Measurements from ENCODE around the gene LRRC9.
"Not testable (repeated sequence)": the region's sequence is repeated elsewhere in the genome, so short reads cannot be mapped to it uniquely, and the experiment has no call there.

LRRC9 gene

GRCh38 chr14:59957890-59958289 lies 37.9 kb downstream of the LRRC9 start:
- not testable (repeated sequence) for DNase-seq (ENCODE audit: low read depth)

DNA sequence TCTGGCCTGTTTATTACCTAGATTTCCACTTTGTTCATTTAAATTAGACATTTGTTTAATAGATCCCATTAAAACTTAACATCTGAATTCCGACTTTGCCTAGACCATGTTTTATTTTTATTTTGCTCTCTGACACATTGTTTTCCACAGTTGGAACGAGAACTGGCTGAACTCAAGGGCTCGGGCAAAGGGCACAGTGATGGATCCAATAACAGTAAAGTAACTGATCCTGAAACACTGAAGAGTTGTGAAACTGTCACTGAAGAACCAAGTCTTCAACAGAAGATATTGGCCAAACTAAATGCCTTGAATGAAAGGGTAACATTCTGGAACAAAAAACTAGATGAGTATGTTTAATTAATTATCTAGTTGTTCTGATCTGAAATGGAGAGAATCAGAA lies 39.7 kb downstream of the LRRC9 start:
- DNase-seq (ENCODE audit: low read depth): no peak

DNA sequence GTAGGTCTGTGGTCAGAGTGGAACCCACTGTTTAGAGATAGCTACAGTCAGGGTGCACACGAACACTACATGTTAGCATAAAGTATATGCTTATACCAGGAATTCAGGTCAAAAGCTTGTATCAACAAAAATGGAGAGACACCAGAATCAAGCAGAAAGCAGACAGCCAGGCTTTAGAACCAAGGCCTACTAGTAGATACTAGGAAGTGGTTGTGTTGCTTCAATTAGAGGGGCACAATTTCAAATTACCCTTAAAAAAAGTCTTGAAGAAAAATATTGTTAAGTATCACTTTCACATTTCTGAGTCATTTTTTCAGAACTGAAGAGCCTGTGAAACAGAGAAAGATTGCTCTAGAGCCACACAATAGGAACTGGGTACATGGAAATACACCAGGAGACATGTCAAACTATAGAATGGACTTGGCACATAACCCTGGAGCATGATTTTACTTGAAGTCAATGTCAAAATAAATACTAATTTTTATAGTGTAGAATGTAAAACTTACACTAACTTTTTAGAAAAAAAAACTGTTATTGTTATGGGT lies 41.6 kb downstream of the LRRC9 start:
- no peak for DNase-seq (ENCODE audit: low read depth)

DNA sequence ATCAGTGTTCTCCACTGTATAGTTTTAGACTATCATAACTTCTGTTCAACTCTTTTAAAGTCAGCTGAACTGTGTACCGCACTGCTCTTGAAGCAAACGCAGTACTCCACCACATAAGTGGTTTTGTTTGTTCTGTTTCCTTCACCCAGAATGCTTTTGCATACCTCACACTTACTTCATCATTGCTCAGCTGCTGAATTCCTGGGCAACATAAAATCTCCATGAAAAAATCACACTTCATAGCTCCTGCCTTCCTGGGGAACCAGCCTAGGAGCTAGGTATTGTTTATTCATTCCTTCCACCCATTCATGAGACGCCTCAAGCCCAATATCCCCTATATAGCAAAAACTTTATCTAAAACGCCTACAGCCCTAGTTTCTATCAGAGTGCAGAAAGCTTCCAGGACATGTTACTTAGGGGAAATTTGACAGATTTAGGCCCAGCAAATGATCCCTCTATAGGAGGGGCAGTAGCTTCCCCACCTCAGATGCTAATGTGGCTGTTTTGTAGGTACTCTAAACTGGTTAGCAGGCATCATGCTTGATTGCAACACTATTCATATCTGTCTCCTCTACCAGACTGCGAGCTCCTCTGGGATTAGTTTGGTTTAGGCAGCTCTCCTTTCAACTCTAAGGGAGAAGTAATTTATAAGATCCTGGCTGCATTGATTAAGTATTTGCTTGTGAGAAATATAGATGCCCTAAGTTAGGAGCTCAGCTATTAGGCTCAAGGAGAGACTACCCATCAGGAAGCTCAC lies 44.5 kb downstream of the LRRC9 start:
- DNase-seq (ENCODE audit: low read depth): no peak

DNA sequence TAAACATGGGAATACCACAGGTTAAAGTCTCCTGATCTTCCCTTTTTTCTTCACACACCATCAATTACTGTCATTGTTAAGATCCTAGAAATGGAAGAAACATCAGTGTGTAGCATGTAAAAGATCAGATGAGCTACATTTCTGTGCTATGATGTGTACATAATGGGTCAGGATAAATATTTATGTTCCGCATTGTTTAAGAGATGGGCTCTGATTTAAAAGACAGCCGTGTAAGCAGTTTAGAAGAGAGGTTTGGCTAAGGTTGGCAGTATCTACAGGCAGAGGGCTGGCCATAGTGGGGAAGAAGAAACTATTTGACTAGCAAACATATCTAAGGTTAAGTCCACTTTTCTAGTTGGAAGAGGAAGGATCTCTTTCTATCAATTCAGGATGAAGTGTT lies 49.4 kb downstream of the LRRC9 start:
- DNase-seq (ENCODE audit: low read depth): no peak

- DNase-seq (ENCODE audit: low read depth): no peak
These were observed 61.6 kb downstream of the LRRC9 start for GRCh38 chr14:59981564-59981963.

DNA sequence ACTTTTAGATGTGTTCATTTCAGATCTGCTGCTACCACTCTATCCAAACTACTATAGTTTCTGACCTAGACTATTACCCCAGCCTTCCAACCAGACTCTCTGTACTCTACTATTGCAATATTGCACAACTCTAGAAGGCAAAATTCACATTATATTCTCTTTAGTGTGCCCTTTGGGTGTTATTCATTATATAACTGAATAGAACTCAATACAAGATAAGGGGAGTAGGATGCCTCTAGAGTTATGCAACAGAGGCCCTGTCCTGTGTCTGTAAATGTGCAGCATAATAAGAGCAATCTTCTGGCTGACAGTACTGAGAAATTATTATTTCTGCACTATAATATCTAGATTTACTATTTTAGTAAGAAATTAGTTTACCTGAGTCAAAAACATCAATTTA lies 63.1 kb downstream of the LRRC9 start:
- DNase-seq (ENCODE audit: low read depth): no peak

GRCh38 chr14:59986556-59987059 lies 66.7 kb downstream of the LRRC9 start:
- no peak for DNase-seq (ENCODE audit: low read depth)

DNA sequence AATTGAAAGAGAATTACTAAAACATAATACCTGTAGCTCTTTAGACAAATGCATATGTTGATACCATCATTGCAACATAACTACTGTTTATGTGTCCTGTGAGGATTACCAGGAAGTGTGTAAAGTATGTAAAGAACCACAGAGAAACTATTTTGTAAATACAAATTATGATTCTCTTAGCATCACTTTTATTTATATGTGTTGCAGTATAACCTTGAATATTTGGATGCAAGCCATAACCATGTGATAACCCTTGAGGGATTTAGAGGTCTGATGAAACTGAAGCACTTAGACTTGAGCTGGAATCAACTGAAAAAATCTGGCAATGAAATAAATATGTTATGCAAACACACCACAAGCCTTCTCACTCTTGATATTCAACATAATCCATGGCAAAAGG lies 77.5 kb downstream of the LRRC9 start:
- DNase-seq (ENCODE audit: low read depth): no peak

GRCh38 chr14:59997966-59998365 lies 78.0 kb downstream of the LRRC9 start:
- DNase-seq (ENCODE audit: low read depth): no peak

DNA sequence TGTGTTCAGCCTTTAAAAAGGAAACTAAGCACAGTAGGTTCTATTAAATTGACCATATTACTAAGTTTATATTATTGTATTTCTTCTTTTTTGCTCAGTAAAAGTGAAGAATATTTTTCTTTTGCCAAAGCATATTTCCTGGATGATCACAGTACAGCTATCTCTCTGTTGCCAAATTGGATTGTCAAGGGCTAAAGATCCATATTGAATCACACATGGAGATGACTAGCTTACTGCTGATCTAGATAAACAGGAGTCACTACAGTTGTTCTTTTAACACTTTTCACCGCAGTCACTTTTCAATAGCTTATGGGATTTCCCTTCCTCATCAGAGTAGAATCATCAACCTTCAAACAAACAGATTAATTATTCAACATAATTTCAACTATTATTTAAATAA lies 78.6 kb downstream of the LRRC9 start:
- no peak for DNase-seq (ENCODE audit: low read depth)

DNA sequence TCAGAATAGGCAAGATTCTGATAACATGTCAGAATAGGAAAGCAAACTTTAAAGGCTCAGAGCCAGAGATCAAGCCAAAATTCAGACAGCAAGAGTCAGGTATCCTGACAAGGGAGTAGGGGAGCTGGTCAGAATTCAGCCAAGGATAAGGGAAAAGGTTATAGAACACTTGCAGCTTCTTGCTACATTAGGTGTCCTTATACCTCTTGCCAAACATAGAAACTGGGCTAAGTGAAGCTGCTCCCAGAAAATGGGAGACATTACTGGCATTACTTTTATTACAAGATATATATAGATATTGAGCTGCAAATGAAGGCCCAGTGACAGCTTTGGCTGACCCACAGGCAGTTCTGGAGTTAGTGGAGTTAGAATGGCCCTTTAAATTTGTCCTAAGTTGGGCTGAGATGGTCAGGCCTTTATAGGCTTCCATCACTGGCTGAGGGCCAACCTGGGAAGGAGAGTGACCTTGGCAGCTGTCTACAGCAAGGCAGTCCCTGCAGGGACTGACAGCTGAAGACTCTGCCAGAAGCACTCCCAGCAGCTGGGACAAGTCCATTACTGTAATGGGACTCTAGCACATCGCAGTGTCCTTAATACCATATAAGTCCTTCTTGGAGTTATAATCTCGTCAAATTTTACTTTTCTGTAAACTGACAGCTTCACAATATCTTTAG lies 83.0 kb downstream of the LRRC9 start:
- no peak for DNase-seq (ENCODE audit: low read depth)

DNA sequence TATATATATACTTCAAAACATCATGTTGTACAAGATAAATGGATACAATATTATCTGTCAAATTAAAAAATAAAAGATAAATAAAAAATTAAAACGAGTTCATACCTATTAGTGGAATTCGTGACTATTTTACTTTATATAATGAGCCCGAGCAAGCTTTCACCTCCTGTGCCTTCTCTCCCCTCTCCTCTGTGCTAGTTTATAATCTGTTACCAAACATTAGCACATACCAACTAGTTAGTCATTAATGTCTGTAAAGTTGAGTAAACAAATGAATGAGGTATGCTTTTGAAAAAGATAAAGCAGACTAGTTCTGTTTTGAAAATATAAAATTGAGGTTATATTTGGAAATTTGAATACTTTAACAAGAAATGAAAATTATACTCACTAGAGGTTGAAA lies 84.0 kb downstream of the LRRC9 start:
- no peak for DNase-seq (ENCODE audit: low read depth)

- DNase-seq (ENCODE audit: low read depth): no peak
These were observed 88.1 kb downstream of the LRRC9 start for GRCh38 chr14:60008042-60008441.

GRCh38 chr14:60010263-60010662 lies 90.3 kb downstream of the LRRC9 start:
- not testable (repeated sequence) for DNase-seq (ENCODE audit: low read depth)

DNA sequence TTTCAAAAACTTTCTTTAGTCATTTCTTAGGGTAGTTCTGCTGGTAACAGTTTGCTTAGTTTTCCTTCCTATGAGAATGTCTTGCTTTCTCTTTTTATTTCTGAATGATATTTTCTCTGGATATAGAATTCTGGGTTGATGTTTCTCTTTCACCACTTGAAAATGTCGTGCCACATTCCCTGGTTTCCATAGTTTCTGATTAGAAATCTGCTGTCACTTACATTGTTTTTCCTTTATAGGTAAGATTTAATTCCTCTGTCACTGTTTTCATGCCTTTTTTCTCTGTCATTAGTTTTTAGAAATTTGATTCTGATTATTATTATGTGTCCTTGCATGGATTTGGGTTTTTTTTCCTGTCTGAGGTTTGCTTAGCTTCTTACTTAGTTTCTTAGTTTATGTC lies 94.5 kb downstream of the LRRC9 start:
- no peak for DNase-seq (ENCODE audit: low read depth)

GRCh38 chr14:60021619-60022018 lies 101.7 kb downstream of the LRRC9 start:
- DNase-seq (ENCODE audit: low read depth): no peak

GRCh38 chr14:60025571-60025970 lies 105.6 kb downstream of the LRRC9 start:
- DNase-seq (ENCODE audit: low read depth): no peak

GRCh38 chr14:60035177-60035576 lies 115.2 kb downstream of the LRRC9 start:
- no peak for DNase-seq (ENCODE audit: low read depth)

GRCh38 chr14:60047976-60048375 lies 128.0 kb downstream of the LRRC9 start:
- not testable (repeated sequence) for DNase-seq (ENCODE audit: low read depth)

GRCh38 chr14:60051721-60052221 lies 131.8 kb downstream of the LRRC9 start:
- DNase-seq (ENCODE audit: low read depth): no peak

DNA sequence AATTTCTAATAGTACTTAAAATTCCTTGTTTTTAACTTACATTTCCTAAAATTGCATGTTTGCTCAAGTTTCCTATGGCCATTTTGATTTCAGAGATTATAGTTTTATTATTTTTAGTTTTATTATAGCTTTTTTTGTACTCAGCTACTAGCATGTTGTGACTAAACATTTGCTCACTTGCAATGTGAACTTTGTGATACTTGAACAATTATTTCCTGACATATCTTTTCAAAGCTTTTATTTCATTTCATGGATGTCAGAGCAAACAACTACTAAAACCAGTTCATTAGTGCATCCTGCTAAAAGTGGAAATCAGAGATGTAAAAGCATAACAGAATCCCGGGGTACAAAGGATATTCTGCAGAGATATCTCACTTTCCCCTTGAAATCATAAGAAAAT lies 138.1 kb downstream of the LRRC9 start:
- DNase-seq (ENCODE audit: low read depth): no peak

DNA sequence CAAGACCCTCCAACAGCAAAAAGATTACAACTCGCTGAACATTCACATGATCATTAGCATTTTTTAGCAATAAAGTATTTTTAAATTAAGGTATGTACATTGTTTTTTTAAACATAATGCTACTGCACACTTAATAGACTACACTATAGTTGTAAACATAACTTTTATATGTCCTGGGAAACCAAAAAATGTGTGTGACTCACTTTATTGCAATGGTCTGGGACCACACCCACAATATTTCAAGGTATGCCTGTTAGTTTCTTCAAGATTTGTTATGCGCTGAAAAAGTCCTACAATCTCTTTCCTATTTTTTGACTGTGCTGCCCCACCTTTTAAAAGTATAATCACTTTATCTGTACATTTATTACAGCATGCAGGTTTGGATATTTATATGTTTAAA lies 141.4 kb downstream of the LRRC9 start:
- no peak for DNase-seq (ENCODE audit: low read depth)

All from activated T-helper 9 cell treated with anti-CD3 and anti-CD28 coated beads, Interleukin-2, amount 50 U/mL, for 16 hours (primary cell).